Lower lobe of right lung (tissue), 2 donors: ENCODE data around the gene DHODH. TPM values are rescaled to one million over a fixed set of nuclear protein-coding genes. Genes with fewer than 3 reads are reported as not detected.

ENCODE experiments used
- ATAC-seq, 2 donors: fragments of 200-7000 bp; cut with Tn5 transposase; one replicate each; pipeline ENCODE4 v1.9.1; 2020 to 2022; ENCODE audit warnings: mild to moderate bottlenecking in 2 of 2, moderate library complexity in 2 of 2
- DNase-seq: peaks from one replicate; pipeline ENCODE4 v3.0.0-alpha.2; 2020
- H3K27ac ChIP-seq: fragments of 200-600 bp; one replicate; pipeline ENCODE4 v1.8.0; 2022
- H3K27me3 ChIP-seq: fragments of 200-600 bp; one replicate; pipeline ENCODE4 v1.8.0; 2022; ENCODE audit warnings: low read depth
- H3K36me3 ChIP-seq: fragments of 200-600 bp; one replicate; pipeline ENCODE4 v1.8.0; 2022; ENCODE audit warnings: mild to moderate bottlenecking
- H3K4me1 ChIP-seq: fragments of 200-600 bp; one replicate; pipeline ENCODE4 v1.8.0; 2022
- H3K4me3 ChIP-seq: fragments of 200-600 bp; one replicate; pipeline ENCODE4 v1.8.0; 2022; ENCODE audit warnings: mild to moderate bottlenecking
- H3K9me3 ChIP-seq: fragments of 200-600 bp; one replicate; pipeline ENCODE4 v1.8.0; 2022
- CTCF ChIP-seq: fragments of 200-600 bp; IDR thresholded peaks from one replicate; pipeline ENCODE4 v1.8.0; 2022; ENCODE audit warnings: antibody characterized with exemption, mild to moderate bottlenecking
- intact Hi-C: fragments of 100-400 bp; cut with DNase I; formaldehyde crosslinking; loops from one replicate; pipeline ENCODE4 v1.11.0; 2022
- long read RNA-seq: library from polyadenylated mRNA; unstranded; transcript quantifications from one replicate; pipeline ENCODE4 v2.0.0, GENCODE V29; 2021
- total RNA-seq: library from RNA; stranded (reverse); fragmentation: NEBNext Ultra II Directional; extraction: Animal tissue kit (Norgen Biotek cat#: 25700); gene quantifications from one replicate; pipeline ENCODE4 v1.2.1, GENCODE V29; 2021
- donor health status: DM: no; HTN: yes; CAD: no; lungs with severe emphysema.

DHODH gene
- 8.2 TPM for total RNA-seq
- long read RNA-seq, transcript DHODH-201 (9 exons, 2,426 nt), result major isoform, 12 of 24 reads
- long read RNA-seq, partial matches to known transcripts, result 3 of 24 reads
- long read RNA-seq, other reads (novel, unspliced or antisense), result 9 of 24 reads

GRCh38 chr16:72008424-72009216 is at the start of gene DHODH:
Gene DHODH (plus strand): TSS chr16:72008744. CDS start chr16:72008765, 21 bp downstream.
- H3K4me1 ChIP-seq, result peaks cover 13% of the 10 kb centered on the region
- ATAC-seq (peak; percentile 100), DNase-seq (peak; percentile 99)
- H3K9me3 ChIP-seq, result no peaks in the 10 kb centered on the region
- peak within 1 kb of the TSS; percentile 78 for H3K4me3 ChIP-seq
- H3K36me3 ChIP-seq, result peaks cover 5% of the 10 kb centered on the region
- peak within 1 kb of the TSS; percentile 55 for H3K27ac ChIP-seq
- TF ChIP-seq CTCF, result peak; percentile 16
- H3K27me3 ChIP-seq, result no peaks in the 10 kb centered on the region
- intact Hi-C loops, result no loop called here

GRCh38 chr16:71961066-71962039 is 47.2 kb upstream of the DHODH start:
- Histone ChIP-seq H3K36me3 (no peaks in the 10 kb centered on the region), H3K27ac (no peak overlapping the region), H3K27me3 (no peaks in the 10 kb centered on the region), H3K4me1 (peaks cover under 1% of the 10 kb centered on the region), H3K4me3 (no peak overlapping the region), H3K9me3 (no peaks in the 10 kb centered on the region)
- peak; percentile 92 to 96 for ATAC-seq
- DNase-seq, result peak; percentile 80
- TF ChIP-seq CTCF, result peak; percentile 83
- intact Hi-C loops, result no loop called here

GRCh38 chr16:71963125-71963875 is 45.2 kb upstream of the DHODH start:
- H3K9me3 ChIP-seq, result no peaks in the 10 kb centered on the region
- no peaks in the 10 kb centered on the region for H3K27me3 ChIP-seq
- no peaks in the 10 kb centered on the region for H3K36me3 ChIP-seq
- H3K4me3 ChIP-seq, result no peak overlapping the region
- no peak for TF ChIP-seq CTCF
- ATAC-seq (no peak), DNase-seq (no peak)
- no peaks in the 10 kb centered on the region for H3K4me1 ChIP-seq
- intact Hi-C loops, result no loop called here
- H3K27ac ChIP-seq, result no peak overlapping the region

GRCh38 chr16:71965223-71965622 is 43.3 kb upstream of the DHODH start:
- Histone ChIP-seq H3K27ac (no peak overlapping the region), H3K27me3 (no peaks in the 10 kb centered on the region), H3K4me3 (no peak overlapping the region), H3K4me1 (no peaks in the 10 kb centered on the region), H3K36me3 (no peaks in the 10 kb centered on the region), H3K9me3 (no peaks in the 10 kb centered on the region)
- intact Hi-C loops, result no loop called here
- DNase-seq, result no peak
- no peak for TF ChIP-seq CTCF
- no peak for ATAC-seq

GRCh38 chr16:71966932-71967331 is 41.6 kb upstream of the DHODH start:
- H3K9me3 ChIP-seq, result no peaks in the 10 kb centered on the region

More at GRCh38 chr16:71966932-71967331, 41.6 kb upstream of the DHODH start:
- no peaks in the 10 kb centered on the region for H3K4me1 ChIP-seq
- intact Hi-C loops, result no loop called here
- no peaks in the 10 kb centered on the region for H3K36me3 ChIP-seq
- H3K27me3 ChIP-seq, result no peaks in the 10 kb centered on the region
- H3K4me3 ChIP-seq, result no peak overlapping the region
- ATAC-seq (no peak), DNase-seq (no peak)
- no peak for TF ChIP-seq CTCF
- H3K27ac ChIP-seq, result no peak overlapping the region
